Activated naive CD4-positive, alpha-beta T cell treated with anti-CD3 and anti-CD28 coated beads for 36 hours (primary cell): ENCODE measurements around the gene RBFOX2. TPM values are rescaled to one million over a fixed set of nuclear protein-coding genes. Genes with fewer than 3 reads are reported as not detected.

Source experiments
- CTCF ChIA-PET: fragments of 350-600 bp; sonication (Branson Sonifier 250); formaldehyde crosslinking; loops from one replicate; lab custom pipeline; 2021; ENCODE audit warnings: antibody characterized with exemption; lab: Charles Lee
- DNase-seq: peaks from one replicate; pipeline ENCODE4 v3.0.0-alpha.2; 2020
- H3K27ac Mint-ChIP-seq: one replicate; pipeline ENCODE4 v1.8.0; 2021; ENCODE audit warnings: mild to moderate bottlenecking, mixed read lengths
- H3K27me3 Mint-ChIP-seq: one replicate; pipeline ENCODE4 v1.8.0; 2021; ENCODE audit warnings: low read depth, mixed read lengths
- H3K36me3 Mint-ChIP-seq: one replicate; pipeline ENCODE4 v1.8.0; 2021; ENCODE audit warnings: low read depth, mixed read lengths
- H3K4me1 Mint-ChIP-seq: one replicate; pipeline ENCODE4 v1.8.0; 2021; ENCODE audit warnings: low read depth, mixed read lengths
- H3K4me3 Mint-ChIP-seq: one replicate; pipeline ENCODE4 v1.8.0; 2021; ENCODE audit warnings: mild to moderate bottlenecking, moderate library complexity, mixed read lengths
- H3K9me3 Mint-ChIP-seq: one replicate; pipeline ENCODE4 v1.8.0; 2021; ENCODE audit warnings: mixed read lengths
- intact Hi-C: fragments of 100-400 bp; cut with micrococcal nuclease; formaldehyde crosslinking; loops from one replicate; pipeline ENCODE4 v1.15.1; 2023
- total RNA-seq, 2 experiments: library from RNA; stranded (reverse); gene quantifications; one replicate each; pipeline ENCODE4 v1.2.3, GENCODE V29; 2021

RBFOX2 gene
- total RNA-seq, 2 experiments from 2014 or later, result 3.3 to 4.3 TPM

- H3K36me3 Mint-ChIP-seq, result no peaks in the 10 kb centered on the region
- intact Hi-C loops, result no loop called here
- peaks cover 4% of the 10 kb centered on the region for H3K4me1 Mint-ChIP-seq
- H3K4me3 Mint-ChIP-seq, result no peak overlapping the region
- no peak overlapping the region for H3K27ac Mint-ChIP-seq
- H3K9me3 Mint-ChIP-seq, result no peaks in the 10 kb centered on the region
- CTCF ChIA-PET, result interaction anchor here (1.4 to 2.5 kb wide), 2 partner anchors 13 to 49 kb away, joined by 3 to 5 read pairs; no protein-coding TSS in a partner anchor
- peaks cover 4% of the 10 kb centered on the region for H3K27me3 Mint-ChIP-seq
- no peak for DNase-seq
These were observed 11.9 kb downstream of the RBFOX2 start for GRCh38 chr22:36016684-36017083.

GRCh38 chr22:36015811-36016529, 12.7 kb downstream of the RBFOX2 start:
- H3K27me3 Mint-ChIP-seq, result peaks cover 4% of the 10 kb centered on the region
- no peak for DNase-seq
- CTCF ChIA-PET, result interaction anchor here (1.4 to 2.5 kb wide), 2 partner anchors 13 to 49 kb away, joined by 3 to 5 read pairs; no protein-coding TSS in a partner anchor
- H3K4me1 Mint-ChIP-seq, result no peaks in the 10 kb centered on the region
- H3K4me3 Mint-ChIP-seq, result no peak overlapping the region
- intact Hi-C loops, result no loop called here
- no peak overlapping the region for H3K27ac Mint-ChIP-seq
- H3K9me3 Mint-ChIP-seq, result no peaks in the 10 kb centered on the region
- H3K36me3 Mint-ChIP-seq, result no peaks in the 10 kb centered on the region

DNA sequence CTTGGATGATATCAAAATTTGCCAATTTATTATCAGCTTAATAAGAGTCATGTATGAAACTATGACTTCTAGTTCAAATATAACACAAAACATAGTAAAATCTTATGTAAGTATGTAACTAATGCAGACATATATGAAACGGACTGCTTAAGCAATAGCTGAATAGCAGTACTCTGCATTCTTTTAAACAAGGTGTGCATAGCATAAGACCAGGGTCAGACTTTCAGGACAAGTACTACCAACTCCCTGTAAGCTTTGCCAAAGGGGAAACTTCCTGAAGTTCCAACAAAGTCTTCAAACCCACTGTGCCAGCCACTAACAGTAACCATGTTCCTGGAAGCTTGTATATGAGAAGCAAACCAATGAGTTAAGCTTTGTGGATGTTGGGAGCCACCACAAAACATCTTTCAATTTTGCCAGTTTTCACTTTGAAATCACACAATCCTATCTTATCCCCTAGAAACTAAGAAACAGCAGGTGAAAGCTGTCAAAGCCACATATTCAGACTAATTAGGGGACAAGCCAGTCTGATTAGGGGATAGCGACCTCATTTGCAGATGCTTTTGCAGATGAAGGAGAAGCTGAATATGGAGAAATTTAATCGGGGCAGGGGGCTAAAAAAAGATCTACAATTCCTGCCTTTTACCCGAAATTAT, 13.3 kb downstream of the RBFOX2 start:
- Mint-ChIP-seq H3K36me3 (no peaks in the 10 kb centered on the region), H3K27ac (no peak overlapping the region)
- CTCF ChIA-PET, result interaction anchor here (2.5 kb wide), 1 partner anchor 50 kb away, joined by 5 read pairs; no protein-coding TSS in a partner anchor

DNA sequence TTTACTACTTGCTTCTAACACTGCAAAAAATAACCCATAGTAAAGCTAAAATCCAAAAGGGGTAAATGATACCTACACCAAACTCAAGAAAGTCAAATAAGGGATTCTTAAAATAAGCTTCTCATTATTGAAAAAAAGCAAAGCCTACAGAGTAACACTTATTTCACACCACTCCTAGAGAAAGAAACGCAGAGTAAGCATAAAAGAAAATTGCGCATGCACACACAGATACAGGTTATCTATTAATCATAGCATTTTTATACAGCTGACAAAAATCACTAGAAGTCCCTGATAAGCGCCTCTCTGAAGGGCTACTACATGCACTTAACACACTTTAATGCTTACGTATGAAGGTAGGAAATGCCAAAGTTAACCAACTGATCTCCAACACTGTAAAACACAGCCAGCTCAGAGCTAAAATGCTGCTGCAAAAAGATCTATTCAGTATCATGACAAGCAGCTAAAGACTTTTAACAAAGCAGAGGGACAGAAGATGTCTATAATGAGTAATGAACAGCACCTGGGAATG, 14.0 kb downstream of the RBFOX2 start:
- H3K4me1 Mint-ChIP-seq, result no peaks in the 10 kb centered on the region
- H3K9me3 Mint-ChIP-seq, result no peaks in the 10 kb centered on the region
- no peak overlapping the region for H3K4me3 Mint-ChIP-seq
- no peaks in the 10 kb centered on the region for H3K36me3 Mint-ChIP-seq
- CTCF ChIA-PET, result interaction anchor here (0.7 to 2.5 kb wide), 2 partner anchors 51 to 286 kb away, joined by 5 read pairs; no protein-coding TSS in a partner anchor
- intact Hi-C loops, result no loop called here
- H3K27ac Mint-ChIP-seq, result no peak overlapping the region
- peaks cover 4% of the 10 kb centered on the region for H3K27me3 Mint-ChIP-seq
- DNase-seq, result no peak

More for the DNA sequence above, 13.3 kb downstream of the RBFOX2 start:
- no peak for DNase-seq
- Mint-ChIP-seq H3K4me1 (no peaks in the 10 kb centered on the region), H3K4me3 (no peak overlapping the region), H3K27me3 (peaks cover 4% of the 10 kb centered on the region), H3K9me3 (no peaks in the 10 kb centered on the region)
- intact Hi-C loops, result no loop called here

DNA sequence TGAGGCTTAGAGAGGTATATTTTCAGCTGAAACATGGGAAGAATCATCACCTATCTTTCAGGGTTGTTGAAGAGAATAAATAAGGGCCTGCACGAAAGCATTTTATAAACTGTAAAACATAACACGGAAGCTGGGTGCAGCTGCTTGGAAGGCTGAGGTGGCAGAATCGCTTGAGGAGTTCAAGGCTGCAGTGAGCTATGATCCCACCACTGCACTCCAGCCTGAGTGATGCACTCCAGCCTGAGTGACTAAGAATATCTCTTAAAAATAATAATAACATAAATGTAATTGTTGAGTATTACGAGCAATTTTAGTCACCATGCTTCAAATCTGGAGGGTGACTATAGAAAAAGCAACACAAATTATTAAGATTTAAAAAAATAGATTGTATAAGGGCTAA, 16.3 kb downstream of the RBFOX2 start:
- Mint-ChIP-seq H3K27ac (no peak overlapping the region), H3K4me3 (no peak overlapping the region), H3K9me3 (no peaks in the 10 kb centered on the region), H3K4me1 (no peaks in the 10 kb centered on the region), H3K27me3 (peaks cover 4% of the 10 kb centered on the region), H3K36me3 (no peaks in the 10 kb centered on the region)
- intact Hi-C loops, result no loop called here
- no peak for DNase-seq
- CTCF ChIA-PET, result interaction anchor here (1.1 kb wide), 1 partner anchor 54 kb away, joined by 3 read pairs; no protein-coding TSS in a partner anchor

DNA sequence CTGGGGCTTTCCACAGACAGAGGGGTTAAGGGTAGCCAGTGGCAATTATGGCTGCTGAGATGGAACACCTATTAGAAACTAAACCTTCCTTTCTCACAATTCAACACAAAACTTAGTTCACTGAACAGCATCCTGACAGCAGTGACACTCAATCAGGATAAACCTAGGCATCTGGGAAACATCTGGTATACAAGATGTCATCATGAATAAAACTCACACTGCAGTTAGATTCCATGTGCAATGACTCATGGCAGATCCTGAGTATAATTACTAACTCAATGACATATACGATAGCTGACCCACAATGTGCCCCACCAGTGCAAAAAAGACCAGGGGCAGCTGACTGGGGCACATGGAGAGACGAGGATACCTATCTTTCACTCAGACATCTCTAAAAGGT, 17.7 kb downstream of the RBFOX2 start:
- Mint-ChIP-seq H3K27me3 (peaks cover 4% of the 10 kb centered on the region), H3K9me3 (no peaks in the 10 kb centered on the region), H3K36me3 (no peaks in the 10 kb centered on the region), H3K4me3 (no peak overlapping the region), H3K4me1 (no peaks in the 10 kb centered on the region), H3K27ac (no peak overlapping the region)
- DNase-seq, result no peak
- intact Hi-C loops, result no loop called here
- CTCF ChIA-PET, result no interaction called here

GRCh38 chr22:36010090-36010489, 18.5 kb downstream of the RBFOX2 start:
- intact Hi-C loops, result no loop called here
- Mint-ChIP-seq H3K9me3 (no peaks in the 10 kb centered on the region), H3K4me3 (no peak overlapping the region), H3K36me3 (no peaks in the 10 kb centered on the region), H3K4me1 (no peaks in the 10 kb centered on the region), H3K27me3 (peaks cover 4% of the 10 kb centered on the region), H3K27ac (no peak overlapping the region)
- no peak for DNase-seq
- CTCF ChIA-PET, result no interaction called here

GRCh38 chr22:36009085-36009484, 19.5 kb downstream of the RBFOX2 start:
- no peak for DNase-seq
- H3K9me3 Mint-ChIP-seq, result no peaks in the 10 kb centered on the region
- intact Hi-C loops, result no loop called here
- no peak overlapping the region for H3K27ac Mint-ChIP-seq
- H3K36me3 Mint-ChIP-seq, result no peaks in the 10 kb centered on the region
- CTCF ChIA-PET, result interaction anchor here (0.6 kb wide), 2 partner anchors 64 to 475 kb away, joined by 3 to 8 read pairs; no protein-coding TSS in a partner anchor
- no peaks in the 10 kb centered on the region for H3K4me1 Mint-ChIP-seq
- H3K4me3 Mint-ChIP-seq, result no peak overlapping the region
- peaks cover 7% of the 10 kb centered on the region for H3K27me3 Mint-ChIP-seq

GRCh38 chr22:36008565-36008964, 20.1 kb downstream of the RBFOX2 start:
- H3K27me3 Mint-ChIP-seq, result peaks cover 5% of the 10 kb centered on the region
- no peak overlapping the region for H3K27ac Mint-ChIP-seq
- intact Hi-C loops, result no loop called here
- H3K4me1 Mint-ChIP-seq, result no peaks in the 10 kb centered on the region
- no peak for DNase-seq
- no peaks in the 10 kb centered on the region for H3K9me3 Mint-ChIP-seq
- no peak overlapping the region for H3K4me3 Mint-ChIP-seq
- CTCF ChIA-PET, result interaction anchor here (0.6 kb wide), 3 partner anchors 55 to 475 kb away, joined by 3 to 8 read pairs (median 4); no protein-coding TSS in a partner anchor
- no peaks in the 10 kb centered on the region for H3K36me3 Mint-ChIP-seq

GRCh38 chr22:36008131-36008530, 20.5 kb downstream of the RBFOX2 start:
- H3K4me3 Mint-ChIP-seq, result no peak overlapping the region
- H3K36me3 Mint-ChIP-seq, result no peaks in the 10 kb centered on the region
- no peak overlapping the region for H3K27ac Mint-ChIP-seq
- intact Hi-C loops, result no loop called here
- CTCF ChIA-PET, result interaction anchor here (0.6 kb wide), 1 partner anchor 56 kb away, joined by 4 read pairs; no protein-coding TSS in a partner anchor
- DNase-seq, result no peak
- no peaks in the 10 kb centered on the region for H3K4me1 Mint-ChIP-seq
- peaks cover 3% of the 10 kb centered on the region for H3K27me3 Mint-ChIP-seq
- H3K9me3 Mint-ChIP-seq, result no peaks in the 10 kb centered on the region

GRCh38 chr22:36003972-36004674, 24.5 kb downstream of the RBFOX2 start:
- intact Hi-C loops, result no loop called here
- CTCF ChIA-PET, result no interaction called here
- Mint-ChIP-seq H3K27ac (no peak overlapping the region), H3K36me3 (no peaks in the 10 kb centered on the region), H3K4me3 (no peak overlapping the region), H3K9me3 (no peaks in the 10 kb centered on the region), H3K4me1 (no peaks in the 10 kb centered on the region), H3K27me3 (peaks cover 3% of the 10 kb centered on the region)
- no peak for DNase-seq

DNA sequence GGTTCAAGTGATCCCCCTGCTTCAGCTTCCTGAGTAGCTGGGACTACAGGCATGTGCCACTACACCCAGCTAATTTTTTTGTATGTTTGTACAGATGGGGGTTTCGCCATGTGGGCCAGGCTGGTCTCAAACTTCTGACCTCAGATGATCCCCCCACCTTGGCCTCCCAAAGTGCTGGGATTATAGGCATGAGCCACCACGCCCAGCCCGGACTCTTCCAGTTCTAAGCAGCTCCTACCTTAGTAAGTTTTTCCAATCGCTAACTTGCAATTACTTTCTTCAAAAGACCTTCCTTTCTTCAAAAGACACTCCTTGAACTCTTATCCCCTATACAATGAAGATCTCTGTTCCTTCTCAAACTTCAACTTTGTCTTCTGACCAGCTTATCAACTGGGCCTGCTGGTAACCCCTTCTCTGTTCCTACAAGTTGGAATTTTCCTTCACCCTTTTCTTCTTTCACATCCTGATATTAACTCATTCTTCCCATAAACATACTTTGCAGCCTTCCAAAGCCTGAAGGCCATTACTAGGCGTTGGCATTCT, 25.8 kb downstream of the RBFOX2 start:
- H3K4me1 Mint-ChIP-seq, result no peaks in the 10 kb centered on the region
- intact Hi-C loops, result no loop called here

More for the DNA sequence above, 25.8 kb downstream of the RBFOX2 start:
- Mint-ChIP-seq H3K27me3 (peaks cover 3% of the 10 kb centered on the region), H3K9me3 (no peaks in the 10 kb centered on the region), H3K27ac (no peak overlapping the region), H3K36me3 (no peaks in the 10 kb centered on the region), H3K4me3 (no peak overlapping the region)
- DNase-seq, result no peak
- CTCF ChIA-PET, result interaction anchor here (1.3 kb wide), 1 partner anchor 63 kb away, joined by 4 read pairs; no protein-coding TSS in a partner anchor
